ACC112 (cell line): ENCODE data around the gene THAP4.
A peak's percentile ranks its signal among the peaks of the same experiment; 100 is the strongest.

Source experiments
- H2AFZ ChIP-seq: fragments of 200-600 bp; sonication (generic); one replicate; pipeline ENCODE4 v1.6.0; 2017; ENCODE audit warnings: antibody characterized with exemption, low read length; ENCODE audit not compliant: unreplicated experiment
- H3K27ac ChIP-seq: fragments of 200-600 bp; sonication (generic); 2 replicates; pipeline ENCODE4 v1.5.1; 2014; ENCODE audit warnings: low read depth, mild to moderate bottlenecking, antibody characterized with exemption, low read length, moderate library complexity
- H3K27me3 ChIP-seq: fragments of 200-600 bp; sonication (generic); 2 replicates; pipeline ENCODE4 v1.6.1; 2014; ENCODE audit warnings: mild to moderate bottlenecking, antibody characterized with exemption, low read length, moderate library complexity, mixed read lengths; ENCODE audit not compliant: insufficient read depth
- H3K36me3 ChIP-seq: fragments of 200-600 bp; sonication (generic); 2 replicates; pipeline ENCODE4 v1.6.1; 2016; ENCODE audit warnings: mild to moderate bottlenecking, antibody characterized with exemption, low read length, moderate library complexity, mixed read lengths; ENCODE audit not compliant: insufficient read depth
- H3K4me1 ChIP-seq: fragments of 200-600 bp; sonication (generic); one replicate; pipeline ENCODE4 v1.6.1; 2016; ENCODE audit warnings: low read length, mixed read lengths; ENCODE audit not compliant: insufficient read depth, unreplicated experiment, control insufficient read depth
- H3K4me3 ChIP-seq: fragments of 200-600 bp; sonication (generic); 2 replicates; pipeline ENCODE4 v1.5.1; 2014; ENCODE audit warnings: mild to moderate bottlenecking, low read depth, low read length
- H3K79me2 ChIP-seq: fragments of 200-600 bp; sonication (generic); one replicate; pipeline ENCODE4 v1.6.0; 2016; ENCODE audit warnings: low read length; ENCODE audit not compliant: control insufficient read depth, unreplicated experiment, insufficient read depth

THAP4 gene

GRCh38 chr2:241619597-241620418 is 17.1 kb downstream of the THAP4 start:
- Histone ChIP-seq H3K4me1 (peaks cover 7% of the 10 kb centered on the region), H3K4me3 (no peak overlapping the region), H3K36me3 (peaks cover 22% of the 10 kb centered on the region), H2AFZ (no peak overlapping the region), H3K27me3 (no peaks in the 10 kb centered on the region), H3K27ac (peak overlapping the region; percentile 49), H3K79me2 (peaks cover 72% of the 10 kb centered on the region)

- H3K27me3 ChIP-seq, result no peaks in the 10 kb centered on the region
- peaks cover 7% of the 10 kb centered on the region for H3K4me1 ChIP-seq
- no peak overlapping the region for H3K27ac ChIP-seq
- H3K36me3 ChIP-seq, result peaks cover 17% of the 10 kb centered on the region
- H3K4me3 ChIP-seq, result no peak overlapping the region
- peaks cover 68% of the 10 kb centered on the region for H3K79me2 ChIP-seq
- H2AFZ ChIP-seq, result no peak overlapping the region
Measured at GRCh38 chr2:241618829-241619228, 18.1 kb downstream of the THAP4 start.

DNA sequence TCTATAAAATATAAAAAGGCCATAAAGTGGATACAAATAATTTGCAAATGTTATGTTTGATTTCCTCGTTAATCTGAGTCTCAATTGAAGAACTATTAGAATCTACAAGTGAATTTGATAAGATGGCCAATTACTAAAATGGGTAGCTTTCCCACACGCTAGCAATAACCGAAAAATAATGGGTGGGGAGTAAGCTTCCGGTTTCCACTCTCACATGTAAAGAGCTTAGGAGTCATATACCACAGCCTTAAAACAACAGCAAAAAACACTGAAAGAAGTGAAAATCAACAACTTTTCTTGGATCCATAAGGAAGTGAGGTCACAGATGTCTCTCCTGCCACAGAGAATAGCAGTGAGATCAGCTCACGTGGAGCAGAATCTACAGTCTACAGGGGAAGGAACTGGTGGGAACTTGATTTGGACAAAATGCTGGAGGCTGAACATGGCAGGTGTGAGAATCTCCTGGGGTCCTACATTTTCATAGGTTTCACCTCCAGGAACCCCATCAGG is 18.6 kb downstream of the THAP4 start:
- Histone ChIP-seq H3K79me2 (peaks cover 65% of the 10 kb centered on the region), H2AFZ (no peak overlapping the region), H3K27me3 (no peaks in the 10 kb centered on the region), H3K27ac (no peak overlapping the region), H3K4me1 (peaks cover 7% of the 10 kb centered on the region), H3K36me3 (peaks cover 15% of the 10 kb centered on the region), H3K4me3 (no peak overlapping the region)

GRCh38 chr2:241617431-241618154 is 19.4 kb downstream of the THAP4 start:
- Histone ChIP-seq H3K36me3 (peaks cover 15% of the 10 kb centered on the region), H3K27me3 (no peaks in the 10 kb centered on the region), H3K79me2 (peaks cover 65% of the 10 kb centered on the region), H2AFZ (no peak overlapping the region), H3K4me1 (peaks cover 7% of the 10 kb centered on the region), H3K4me3 (no peak overlapping the region), H3K27ac (no peak overlapping the region)

DNA sequence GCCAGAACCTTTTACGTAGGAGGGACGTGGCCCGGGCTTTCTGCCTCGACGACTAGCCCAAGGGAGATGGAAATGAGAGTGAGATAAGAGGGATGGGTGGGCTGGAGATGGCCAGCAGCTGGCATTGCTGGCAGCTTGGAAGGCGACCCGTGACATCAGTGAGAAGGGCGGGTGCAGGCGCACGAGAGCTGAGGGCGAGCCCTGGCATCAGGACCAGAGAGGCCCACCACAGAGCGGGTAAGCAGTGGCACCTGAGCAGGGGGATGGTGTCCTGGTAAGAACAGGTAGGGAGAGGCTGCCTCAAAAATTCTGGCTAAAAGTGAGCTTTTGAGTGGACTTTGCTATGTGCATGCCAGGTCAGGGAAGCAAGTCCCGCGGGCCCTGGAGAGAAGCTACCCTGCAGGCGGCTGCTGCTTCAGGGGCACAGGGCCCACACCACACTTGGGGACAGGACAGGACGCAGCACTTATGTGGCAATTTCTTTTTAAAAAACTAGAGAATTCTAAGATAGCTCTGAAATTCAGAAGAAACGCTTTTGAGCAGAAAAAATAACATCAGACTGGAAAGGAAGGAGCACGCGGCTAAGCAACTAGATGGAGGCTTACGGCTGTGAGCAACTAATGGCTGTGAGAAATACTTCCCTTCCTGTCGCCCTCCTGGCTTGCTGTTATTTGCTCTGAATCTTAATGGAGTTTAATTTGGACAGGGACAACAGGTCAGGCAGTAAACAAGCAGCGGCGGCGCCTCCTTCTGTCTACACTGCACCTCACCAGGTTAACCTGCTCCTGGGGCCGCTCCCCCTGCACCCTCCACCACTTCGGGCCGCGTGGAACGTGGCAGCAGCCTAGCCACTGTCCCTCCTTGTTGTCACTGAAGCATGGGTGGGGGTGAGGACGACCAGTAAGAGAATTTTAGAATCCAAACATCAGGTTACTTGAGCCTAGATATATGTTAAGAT is 20.5 kb downstream of the THAP4 start:
- H3K27me3 ChIP-seq, result no peaks in the 10 kb centered on the region
- H2AFZ ChIP-seq, result no peak overlapping the region
- peaks cover 11% of the 10 kb centered on the region for H3K36me3 ChIP-seq
- H3K4me1 ChIP-seq, result peaks cover 7% of the 10 kb centered on the region
- H3K79me2 ChIP-seq, result peaks cover 57% of the 10 kb centered on the region
- no peak overlapping the region for H3K4me3 ChIP-seq
- no peak overlapping the region for H3K27ac ChIP-seq

- Histone ChIP-seq H3K27me3 (no peaks in the 10 kb centered on the region), H3K27ac (no peak overlapping the region), H3K4me3 (no peak overlapping the region)
Measured at GRCh38 chr2:241615522-241616052, 21.4 kb downstream of the THAP4 start.

DNA sequence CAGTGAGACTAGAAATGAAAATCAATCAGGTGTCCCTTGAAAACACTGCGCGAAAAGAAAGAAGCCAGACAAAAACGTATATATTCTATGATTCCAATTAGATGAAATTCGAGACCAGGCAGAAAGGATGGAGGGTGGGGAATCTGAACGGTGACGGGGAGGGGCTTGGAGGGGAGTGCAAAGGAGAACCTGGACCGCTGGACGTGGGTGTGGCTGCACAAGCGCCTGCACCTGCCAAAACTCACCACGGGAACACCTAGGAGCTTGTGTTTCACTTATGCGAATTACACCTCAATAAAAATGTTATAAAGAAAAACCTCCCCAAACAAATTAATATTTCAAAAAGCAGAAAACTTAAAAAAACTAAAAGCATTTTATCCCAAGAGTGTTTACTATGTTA is 21.9 kb downstream of the THAP4 start:
- H2AFZ ChIP-seq, result no peak overlapping the region
- peaks cover 61% of the 10 kb centered on the region for H3K79me2 ChIP-seq
- peaks cover 10% of the 10 kb centered on the region for H3K4me1 ChIP-seq
- no peak overlapping the region for H3K27ac ChIP-seq
- peaks cover 11% of the 10 kb centered on the region for H3K36me3 ChIP-seq
- no peak overlapping the region for H3K4me3 ChIP-seq
- H3K27me3 ChIP-seq, result no peaks in the 10 kb centered on the region

More at GRCh38 chr2:241615522-241616052, 21.4 kb downstream of the THAP4 start:
- Histone ChIP-seq H2AFZ (no peak overlapping the region), H3K79me2 (peaks cover 59% of the 10 kb centered on the region), H3K36me3 (peaks cover 11% of the 10 kb centered on the region), H3K4me1 (peaks cover 8% of the 10 kb centered on the region)

GRCh38 chr2:241613017-241613780 is 23.8 kb downstream of the THAP4 start:
- Histone ChIP-seq H2AFZ (no peak overlapping the region), H3K27me3 (no peaks in the 10 kb centered on the region), H3K4me1 (peaks cover 10% of the 10 kb centered on the region), H3K79me2 (peaks cover 59% of the 10 kb centered on the region), H3K4me3 (no peak overlapping the region), H3K36me3 (no peaks in the 10 kb centered on the region), H3K27ac (no peak overlapping the region)

- Histone ChIP-seq H3K79me2 (peaks cover 52% of the 10 kb centered on the region), H3K36me3 (no peaks in the 10 kb centered on the region), H2AFZ (no peak overlapping the region), H3K4me3 (no peak overlapping the region), H3K27ac (no peak overlapping the region), H3K27me3 (no peaks in the 10 kb centered on the region), H3K4me1 (peaks cover 3% of the 10 kb centered on the region)
Measured at GRCh38 chr2:241612156-241613016, 24.6 kb downstream of the THAP4 start.
